ENCODE results near the gene SPDYC.

The SPDYC gene

DNA sequence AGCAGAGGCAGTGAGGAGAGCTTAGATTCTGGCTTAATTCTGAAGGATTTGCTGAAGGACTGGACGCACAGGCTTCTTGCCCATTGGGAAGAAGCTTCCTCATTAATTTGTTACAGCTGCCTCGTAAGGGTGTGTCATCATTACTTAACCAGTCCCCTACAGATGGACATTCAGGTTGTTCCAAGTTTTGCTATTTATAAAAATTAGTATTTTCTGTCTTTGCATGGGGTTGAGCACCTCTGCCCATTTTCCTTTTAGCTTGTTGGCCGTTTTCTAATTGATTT, 49.8 kb downstream of the SPDYC start:
- H4K20me1 ChIP-seq (ENCODE audit: insufficient read depth, low read length) = no peaks in the 10 kb centered on the region
- no peak overlapping the region for H3K9ac ChIP-seq (ENCODE audit: low read depth, low read length)
- H2AFZ ChIP-seq (ENCODE audit: low read depth, low read length) = no peak overlapping the region
- no peaks in the 10 kb centered on the region for H3K79me2 ChIP-seq (ENCODE audit: insufficient read depth, low read length)
- H3K9me3 ChIP-seq (ENCODE audit: insufficient read depth, low read length, severe bottlenecking) = no peaks in the 10 kb centered on the region
- H3K4me2 ChIP-seq (ENCODE audit: insufficient read depth, low read length) = no peak overlapping the region
- no peak overlapping the region for H3K27ac ChIP-seq (ENCODE audit: low read length)
- no peak overlapping the region for H3K4me3 ChIP-seq (ENCODE audit: low read depth in 1 of 2, low read length in 2 of 2)
- no peaks in the 10 kb centered on the region for H3K4me1 ChIP-seq (ENCODE audit: insufficient read depth, low read length)
- H3K27me3 ChIP-seq (ENCODE audit: insufficient read depth, low read length, poor library complexity) = peaks cover under 1% of the 10 kb centered on the region
- TF ChIP-seq CTCF (IDR thresholded peaks at IDR 0.05; ENCODE audit: borderline replicate concordance, extremely low read depth, low read length, poor library complexity, severe bottlenecking) = no peak
- TF ChIP-seq EZH2 (IDR thresholded peaks at IDR 0.05; ENCODE audit: borderline replicate concordance, low read depth, low read length, severe bottlenecking) = no peak
- no peaks in the 10 kb centered on the region for H3K36me3 ChIP-seq (ENCODE audit: insufficient read depth, low read length)
- ATAC-seq (ENCODE audit: insufficient read depth, low read depth) = no peak
- no peak for DNase-seq

GRCh38 chr11:65221026-65221425, 51.0 kb downstream of the SPDYC start:
- H2AFZ ChIP-seq (ENCODE audit: low read depth, low read length) = no peak overlapping the region
- H3K79me2 ChIP-seq (ENCODE audit: insufficient read depth, low read length) = no peaks in the 10 kb centered on the region
- no peak for ATAC-seq (ENCODE audit: insufficient read depth, low read depth)
- no peaks in the 10 kb centered on the region for H3K9me3 ChIP-seq (ENCODE audit: insufficient read depth, low read length, severe bottlenecking)
- TF ChIP-seq EZH2 (IDR thresholded peaks at IDR 0.05; ENCODE audit: borderline replicate concordance, low read depth, low read length, severe bottlenecking) (no peak), CTCF (IDR thresholded peaks at IDR 0.05; ENCODE audit: borderline replicate concordance, extremely low read depth, low read length, poor library complexity, severe bottlenecking) (no peak)
- H3K4me2 ChIP-seq (ENCODE audit: insufficient read depth, low read length) = no peak overlapping the region
- no peak overlapping the region for H3K9ac ChIP-seq (ENCODE audit: low read depth, low read length)
- H3K27ac ChIP-seq (ENCODE audit: low read length) = no peak overlapping the region
- peaks cover 12% of the 10 kb centered on the region for H3K27me3 ChIP-seq (ENCODE audit: insufficient read depth, low read length, poor library complexity)
- no peaks in the 10 kb centered on the region; the same call in 1 of the 2 replicates for H3K4me1 ChIP-seq (ENCODE audit: insufficient read depth, low read length)
- H3K36me3 ChIP-seq (ENCODE audit: insufficient read depth, low read length) = no peaks in the 10 kb centered on the region
- no peak for DNase-seq
- H4K20me1 ChIP-seq (ENCODE audit: insufficient read depth, low read length) = no peaks in the 10 kb centered on the region
- H3K4me3 ChIP-seq (ENCODE audit: low read depth in 1 of 2, low read length in 2 of 2) = no peak overlapping the region
